GM23248 (cell line): ENCODE measurements around the gene WIPI1. TPM values are rescaled to one million over a fixed set of nuclear protein-coding genes. Genes with fewer than 3 reads are reported as not detected.

Experiments used
- DNase-seq: peaks from one replicate; pipeline ENCODE4 v3.0.0-alpha.2; 2015
- H2AFZ ChIP-seq: fragments of 200-600 bp; sonication (generic); 2 replicates; pipeline ENCODE4 v1.6.1; 2016; ENCODE audit warnings: antibody characterized with exemption
- H3F3A ChIP-seq: fragments of 200-600 bp; sonication (generic); 2 replicates; pipeline ENCODE4 v1.6.1; 2016; ENCODE audit warnings: mild to moderate bottlenecking, antibody characterized with exemption, mixed run types; ENCODE audit not compliant: insufficient read depth
- H3K27ac ChIP-seq: fragments of 200-600 bp; sonication (generic); 2 replicates; pipeline ENCODE4 v1.5.1; 2016; ENCODE audit warnings: mild to moderate bottlenecking
- H3K27me3 ChIP-seq: fragments of 200-600 bp; sonication (generic); replicated peaks from 2 replicates; pipeline ENCODE4 v1.6.1; 2016; ENCODE audit warnings: mild to moderate bottlenecking; ENCODE audit not compliant: insufficient read depth
- H3K36me3 ChIP-seq: fragments of 200-600 bp; sonication (generic); 2 replicates; pipeline ENCODE4 v1.6.1; 2016; ENCODE audit warnings: low read depth, mild to moderate bottlenecking
- H3K4me1 ChIP-seq: fragments of 200-600 bp; sonication (generic); 2 replicates; pipeline ENCODE4 v1.6.1; 2016; ENCODE audit warnings: mild to moderate bottlenecking; ENCODE audit not compliant: insufficient read depth
- H3K4me2 ChIP-seq: fragments of 200-600 bp; sonication (generic); one replicate; pipeline ENCODE4 v1.6.1; 2016; ENCODE audit warnings: mild to moderate bottlenecking; ENCODE audit not compliant: unreplicated experiment
- H3K4me3 ChIP-seq: fragments of 200-600 bp; sonication (generic); 2 replicates; pipeline ENCODE4 v1.5.1; 2016; ENCODE audit warnings: mild to moderate bottlenecking
- H3K79me2 ChIP-seq: fragments of 200-600 bp; sonication (generic); 2 replicates; pipeline ENCODE4 v1.6.1; 2016; ENCODE audit warnings: mild to moderate bottlenecking; ENCODE audit not compliant: insufficient read depth
- H3K9ac ChIP-seq: fragments of 200-600 bp; sonication (generic); 2 replicates; pipeline ENCODE4 v1.6.1; 2016; ENCODE audit warnings: mild to moderate bottlenecking
- H3K9me2 ChIP-seq: fragments of 200-600 bp; sonication (generic); 2 replicates; pipeline ENCODE4 v1.6.1; 2016; ENCODE audit warnings: mixed run types, mild to moderate bottlenecking, moderate library complexity; ENCODE audit not compliant: insufficient read depth
- H3K9me3 ChIP-seq: fragments of 200-600 bp; sonication (generic); one replicate; pipeline ENCODE4 v1.6.1; 2017; ENCODE audit warnings: low read depth
- H4K20me1 ChIP-seq: fragments of 200-600 bp; sonication (generic); 2 replicates; pipeline ENCODE4 v1.6.0; 2016; ENCODE audit not compliant: insufficient read depth
- EZH2 ChIP-seq: fragments of 200-600 bp; sonication (generic); IDR thresholded peaks from 2 replicates; pipeline ENCODE4 v1.6.1; 2018; ENCODE audit warnings: antibody characterized with exemption, mild to moderate bottlenecking; ENCODE audit not compliant: insufficient read depth, poor library complexity, severe bottlenecking
- EZH2phosphoT487 ChIP-seq: fragments of 200-600 bp; sonication (generic); IDR thresholded peaks from 2 replicates; pipeline ENCODE4 v1.6.1; 2018; ENCODE audit warnings: antibody characterized with exemption, moderate library complexity, mild to moderate bottlenecking, low read depth; ENCODE audit not compliant: insufficient read depth
- WGBS, 2 experiments: methylation state at CpG; one replicate each; pipeline ENCODE4 v1.1.6; 2015 to 2017; ENCODE audit warnings: low lambda C conversion rate in 2 of 2, low coverage in 1 of 2; ENCODE audit errors: missing lambda C conversion rate in 2 of 2; 5-methylcytosine and 5-hydroxymethylcytosine counted together
- in situ Hi-C: fragments of 300-500 bp; cut with MboI; formaldehyde crosslinking; loops from 2 replicates; pipeline ENCODE4 v1.15.0; 2020
- polyA plus RNA-seq: library from polyadenylated mRNA; unstranded; fragments of >200 nt; fragmentation: Nextera tagmentation; extraction: Ambion mirVana; gene quantifications from 2 replicates; pipeline ENCODE4 v1.2.1, GENCODE V29; 2016
- total RNA-seq: library from RNA; depleted of rRNA; stranded (reverse); fragments of >200 nt; shearing (Covaris generic); gene quantifications from 2 replicates; pipeline ENCODE4 v1.2.3, GENCODE V29; 2014

Gene WIPI1
- total and polyA plus RNA-seq, 2 experiments from 2014 or later = 82.0 to 99.1 TPM

DNA sequence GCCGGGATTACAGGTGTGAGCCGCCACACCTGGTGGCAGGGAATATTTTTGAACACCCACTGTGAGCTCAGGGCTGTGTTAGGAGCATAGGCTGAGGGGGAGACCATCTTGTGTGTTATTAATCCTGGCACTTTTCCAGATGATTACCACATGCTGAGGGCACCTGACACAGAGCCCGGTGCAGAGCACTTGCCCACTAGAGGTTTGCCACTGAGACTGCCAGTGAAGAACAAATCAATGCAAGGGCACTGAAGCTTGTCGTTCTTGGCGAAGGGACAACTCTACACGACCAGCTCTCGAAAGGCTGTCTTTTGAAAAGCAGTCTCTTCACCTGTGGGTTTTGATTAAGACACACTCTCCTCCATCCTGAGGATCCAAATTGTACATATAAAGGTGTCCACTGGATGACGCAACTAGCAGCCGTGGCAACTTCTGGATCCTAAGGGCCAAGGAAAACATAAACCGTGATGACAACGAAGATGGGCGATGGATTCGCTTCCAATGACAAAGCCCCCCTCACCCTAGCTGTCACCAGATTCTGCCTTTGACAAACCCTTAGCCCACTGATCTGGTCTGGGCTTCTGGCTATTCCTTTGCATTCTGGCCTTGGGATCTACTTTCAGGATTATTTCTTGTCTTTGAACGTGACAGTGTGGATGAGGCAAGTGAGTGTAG, 28.7 kb downstream of the WIPI1 start:
- Histone ChIP-seq H3K9me3 (no peaks in the 10 kb centered on the region), H3K27ac (no peak overlapping the region), H3K4me2 (no peak overlapping the region), H3K9ac (no peak overlapping the region), H3K9me2 (no peaks in the 10 kb centered on the region), H3K4me1 (no peaks in the 10 kb centered on the region), H3F3A (0 out of 2 replicates have a peak, but pooled peaks cover 5% of the 10 kb centered on the region), H3K27me3 (no peaks in the 10 kb centered on the region), H3K36me3 (peaks cover 62% of the 10 kb centered on the region; the same call in 1 of the 2 replicates), H2AFZ (no peak overlapping the region), H4K20me1 (no peaks in the 10 kb centered on the region), H3K79me2 (no peaks in the 10 kb centered on the region), H3K4me3 (no peak overlapping the region)
- DNase-seq = no peak
- 86 to 88% methylated on average over 14 of the region's 14 CpGs for WGBS, 2 experiments
- in situ Hi-C loops = loop anchor here (10.0 kb wide), 1 partner anchor 164 kb away; no protein-coding TSS in a partner anchor
- TF ChIP-seq EZH2 (no peak), EZH2phosphoT487 (no peak)

DNA sequence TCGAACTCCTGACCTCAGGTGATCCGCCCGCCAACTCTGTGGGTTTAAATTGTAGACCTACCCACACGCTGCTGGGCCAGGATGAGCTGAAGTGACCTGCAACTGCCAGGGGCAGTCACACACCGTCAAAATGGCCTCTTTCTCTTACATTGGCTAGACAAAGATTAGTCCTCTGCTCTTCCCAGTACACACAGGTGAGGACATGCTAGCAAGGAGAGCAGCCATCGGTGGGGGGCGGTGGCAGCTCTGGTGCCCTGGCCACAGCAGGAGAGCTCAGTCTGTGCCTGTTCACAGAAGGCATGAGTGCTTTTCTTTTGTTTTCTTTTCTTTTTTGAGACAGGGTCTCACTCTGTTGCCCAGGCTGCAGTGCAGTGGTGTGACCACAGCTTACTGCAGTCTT, 29.7 kb downstream of the WIPI1 start:
- Histone ChIP-seq H3K4me2 (no peak overlapping the region), H3K9me3 (no peaks in the 10 kb centered on the region), H3K79me2 (no peaks in the 10 kb centered on the region), H4K20me1 (no peaks in the 10 kb centered on the region), H3K9me2 (no peaks in the 10 kb centered on the region), H3K9ac (no peak overlapping the region), H3K36me3 (peaks cover 56% of the 10 kb centered on the region; the same call in 1 of the 2 replicates), H3K4me1 (no peaks in the 10 kb centered on the region), H3F3A (no peaks in the 10 kb centered on the region), H3K27me3 (no peaks in the 10 kb centered on the region), H3K4me3 (no peak overlapping the region), H2AFZ (no peak overlapping the region), H3K27ac (no peak overlapping the region)
- in situ Hi-C loops = loop anchor here (10.0 kb wide), 1 partner anchor 163 kb away; no protein-coding TSS in a partner anchor
- 86 to 93% methylated on average over 7 of the region's 7 CpGs for WGBS, 2 experiments
- TF ChIP-seq EZH2phosphoT487 = no peak
- TF ChIP-seq EZH2 = no peak
- DNase-seq = no peak

DNA sequence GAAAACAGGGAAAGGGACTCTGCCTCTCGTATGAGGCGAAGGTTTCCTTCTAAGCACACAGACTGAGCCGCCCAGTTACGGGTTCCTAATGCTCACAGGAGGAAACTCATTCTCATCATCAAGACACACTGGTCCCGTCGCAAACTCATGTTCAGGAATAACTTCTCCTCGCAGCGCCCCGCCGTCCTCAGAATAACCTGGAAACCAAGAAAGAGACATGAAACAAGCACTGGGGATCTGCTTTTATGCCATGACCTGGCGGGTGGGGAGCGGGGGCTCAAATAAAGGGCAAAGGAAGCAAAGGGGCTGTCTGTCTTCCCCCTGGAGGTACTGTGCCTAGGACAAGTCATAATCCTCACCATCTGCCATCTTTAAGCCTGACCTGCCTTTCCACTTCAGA, 31.3 kb downstream of the WIPI1 start:
- Histone ChIP-seq H3K9me3 (no peaks in the 10 kb centered on the region), H3K4me3 (no peak overlapping the region), H3K27ac (no peak overlapping the region), H4K20me1 (no peaks in the 10 kb centered on the region), H3K27me3 (no peaks in the 10 kb centered on the region), H3K79me2 (no peaks in the 10 kb centered on the region), H3K36me3 (peaks cover 50% of the 10 kb centered on the region), H3K9me2 (no peaks in the 10 kb centered on the region), H3F3A (no peaks in the 10 kb centered on the region), H3K4me2 (no peak overlapping the region), H3K4me1 (no peaks in the 10 kb centered on the region), H2AFZ (no peak overlapping the region), H3K9ac (no peak overlapping the region)
- no peak for DNase-seq
- WGBS, 2 experiments = 89 to 93% methylated on average over 12 of the region's 12 CpGs
- in situ Hi-C loops = loop anchor here (10.0 kb wide), 1 partner anchor 161 kb away; no protein-coding TSS in a partner anchor
- TF ChIP-seq EZH2 = no peak
- no peak for TF ChIP-seq EZH2phosphoT487

DNA sequence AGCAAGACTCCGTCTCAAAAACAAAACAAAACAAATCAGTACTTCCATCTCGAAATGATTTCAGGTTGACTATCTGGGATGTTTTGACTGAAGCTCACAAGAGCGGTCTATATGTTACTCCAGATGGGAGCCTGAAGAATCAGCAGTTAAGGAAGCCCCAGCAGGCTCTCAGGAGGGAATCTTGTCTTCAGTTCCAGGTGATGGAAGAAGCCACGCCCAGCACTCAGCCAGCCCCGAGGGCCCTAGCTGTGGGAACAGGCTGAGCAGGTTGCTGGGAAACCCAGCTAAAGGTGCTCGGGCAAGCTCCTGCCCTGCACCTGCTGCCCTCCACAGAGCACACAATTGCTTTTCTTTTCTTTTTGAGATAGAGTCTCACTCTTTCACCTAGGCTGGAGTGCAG, 32.4 kb downstream of the WIPI1 start:
- Histone ChIP-seq H3K9me3 (no peaks in the 10 kb centered on the region), H3K27ac (no peak overlapping the region), H3K79me2 (no peaks in the 10 kb centered on the region), H3K9me2 (no peaks in the 10 kb centered on the region), H3K4me1 (no peaks in the 10 kb centered on the region), H3K27me3 (no peaks in the 10 kb centered on the region), H3K4me3 (no peak overlapping the region), H3F3A (no peaks in the 10 kb centered on the region), H4K20me1 (no peaks in the 10 kb centered on the region), H2AFZ (no peak overlapping the region), H3K4me2 (no peak overlapping the region), H3K9ac (no peak overlapping the region), H3K36me3 (peaks cover 58% of the 10 kb centered on the region)
- TF ChIP-seq EZH2 (no peak), EZH2phosphoT487 (no peak)
- in situ Hi-C loops = loop anchor here (10.0 kb wide), 1 partner anchor 160 kb away; no protein-coding TSS in a partner anchor
- DNase-seq = no peak
- 85 to 90% methylated on average over 6 of the region's 6 CpGs for WGBS, 2 experiments
